SK-N-SH treated with all-trans-retinoic acid at 6 μM for 48 hours (cell line): ENCODE measurements around the gene FOXA1.

Experiments
- ATAC-seq: fragments of 200-7000 bp; cut with Tn5 transposase; 3 replicates; pipeline ENCODE4 v1.9.1; 2020; ENCODE audit warnings: mild to moderate bottlenecking, moderate library complexity
- ARNTL ChIP-seq: fragments of 450-650 bp; formaldehyde crosslinking; IDR thresholded peaks from 2 replicates; pipeline ENCODE4 v1.5.0; 2020; ENCODE audit warnings: low read depth, mild to moderate bottlenecking, moderate library complexity, borderline replicate concordance
- BACH2 ChIP-seq: fragments of 250-450 bp; sonication (Bioruptor Pico); IDR thresholded peaks from 2 replicates; pipeline ENCODE4 v1.9.0; 2021; ENCODE audit warnings: mild to moderate bottlenecking, borderline replicate concordance
- CSDC2 ChIP-seq: fragments of 250-450 bp; sonication (Bioruptor Pico); IDR thresholded peaks from 2 replicates; pipeline ENCODE4 v1.5.0; 2020; ENCODE audit warnings: mild to moderate bottlenecking, moderate library complexity
- ESRRG ChIP-seq: fragments of 250-450 bp; sonication (Bioruptor Pico); IDR thresholded peaks from 2 replicates; pipeline ENCODE4 v1.6.1; 2021; ENCODE audit warnings: mild to moderate bottlenecking
- GLIS3 ChIP-seq: fragments of 250-450 bp; sonication (Bioruptor Pico); IDR thresholded peaks from 2 replicates; pipeline ENCODE4 v1.5.0; 2020; ENCODE audit warnings: mild to moderate bottlenecking, moderate library complexity
- ISL1 ChIP-seq: fragments of 250-450 bp; sonication (Bioruptor Pico); IDR thresholded peaks from 2 replicates; pipeline ENCODE4 v2.1.2; 2022; ENCODE audit warnings: mild to moderate bottlenecking, moderate library complexity
- OSR1 ChIP-seq: fragments of 250-450 bp; sonication (Bioruptor Pico); IDR thresholded peaks from 2 replicates; pipeline ENCODE4 v1.8.0; 2022; ENCODE audit warnings: moderate library complexity, mild to moderate bottlenecking, inconsistent platforms
- RARB ChIP-seq: fragments of 250-450 bp; sonication (Bioruptor Pico); IDR thresholded peaks from 2 replicates; pipeline ENCODE4 v1.8.0; 2021; ENCODE audit warnings: mild to moderate bottlenecking, moderate library complexity
- SNAI2 ChIP-seq: fragments of 250-450 bp; sonication (Bioruptor Pico); IDR thresholded peaks from 2 replicates; pipeline ENCODE4 v1.5.0; 2020; ENCODE audit warnings: mild to moderate bottlenecking, moderate library complexity
- TCF4 ChIP-seq: fragments of 250-450 bp; sonication (Bioruptor Pico); IDR thresholded peaks from 2 replicates; pipeline ENCODE4 v1.8.0; 2021; ENCODE audit warnings: mild to moderate bottlenecking, moderate library complexity, borderline replicate concordance
- TOX ChIP-seq: fragments of 250-450 bp; sonication (Bioruptor Pico); IDR thresholded peaks from 2 replicates; pipeline ENCODE4 v1.8.0; 2021; ENCODE audit warnings: mild to moderate bottlenecking, moderate library complexity, borderline replicate concordance
- ZC3H10 ChIP-seq: fragments of 250-450 bp; sonication (Bioruptor Pico); IDR thresholded peaks from 2 replicates; pipeline ENCODE4 v1.5.1; 2021; ENCODE audit warnings: mild to moderate bottlenecking, moderate library complexity
- ZFP3 ChIP-seq: fragments of 250-450 bp; sonication (Bioruptor Pico); IDR thresholded peaks from 2 replicates; pipeline ENCODE4 v1.5.0; 2020; ENCODE audit warnings: mild to moderate bottlenecking, moderate library complexity
- ZFP30 ChIP-seq: fragments of 450-650 bp; formaldehyde crosslinking; IDR thresholded peaks from 2 replicates; pipeline ENCODE4 v1.5.0; 2022; ENCODE audit warnings: mild to moderate bottlenecking, moderate library complexity
- ZNF565 ChIP-seq: fragments of 450-650 bp; formaldehyde crosslinking; conservative IDR thresholded peaks from 2 replicates; pipeline ENCODE4 v1.5.0; 2020; ENCODE audit warnings: low read depth, mild to moderate bottlenecking, moderate library complexity
- ZNF70 ChIP-seq: fragments of 450-650 bp; formaldehyde crosslinking; IDR thresholded peaks from 2 replicates; pipeline ENCODE4 v1.5.0; 2020; ENCODE audit warnings: mild to moderate bottlenecking, moderate library complexity
- ZNF8 ChIP-seq: fragments of 450-650 bp; formaldehyde crosslinking; IDR thresholded peaks from 2 replicates; pipeline ENCODE4 v1.5.0; 2020; ENCODE audit warnings: mild to moderate bottlenecking, moderate library complexity
- TF ChIP-seq, protein P1 (sequence below): fragments of 250-450 bp; sonication (Bioruptor Pico); IDR thresholded peaks from 2 replicates; pipeline ENCODE4 v1.5.0; 2020; ENCODE audit warnings: mild to moderate bottlenecking, moderate library complexity
- TF ChIP-seq, protein P2 (sequence below): fragments of 250-450 bp; sonication (Bioruptor Pico); IDR thresholded peaks from 2 replicates; pipeline ENCODE4 v1.8.0; 2021; ENCODE audit warnings: low read depth, mild to moderate bottlenecking, moderate library complexity, borderline replicate concordance
- TF ChIP-seq, protein P3 (sequence below): fragments of 250-450 bp; sonication (Bioruptor Pico); IDR thresholded peaks from 2 replicates; pipeline ENCODE4 v1.8.0; 2020; ENCODE audit warnings: mild to moderate bottlenecking, moderate library complexity, borderline replicate concordance

FOXA1 gene

DNA sequence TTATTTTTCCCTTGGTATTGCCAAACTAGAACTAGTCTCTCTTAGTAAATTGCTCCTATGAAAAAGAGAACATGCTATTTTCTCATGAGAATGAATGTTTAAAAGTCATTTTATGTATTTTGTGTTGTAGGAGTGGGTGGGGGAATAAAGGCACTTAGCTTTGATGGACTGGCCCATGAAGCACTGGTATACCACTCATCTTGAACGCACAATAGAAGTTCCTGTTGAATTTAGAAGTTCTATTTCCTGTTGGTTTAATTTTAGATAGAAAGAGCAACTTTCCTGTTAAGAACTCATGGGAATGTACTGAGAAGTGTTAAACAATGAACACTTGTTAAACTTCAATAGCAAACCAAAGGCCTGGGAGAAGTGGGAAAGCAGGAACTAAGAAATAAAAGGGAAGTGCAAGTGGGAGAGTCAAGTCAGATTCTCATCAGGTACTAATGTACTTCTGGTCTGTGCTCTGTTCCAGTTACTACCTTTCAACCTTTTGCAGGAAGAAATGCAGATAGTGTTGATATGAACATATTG is 23.5 kb upstream of the FOXA1 start:
- no peak for ATAC-seq

DNA sequence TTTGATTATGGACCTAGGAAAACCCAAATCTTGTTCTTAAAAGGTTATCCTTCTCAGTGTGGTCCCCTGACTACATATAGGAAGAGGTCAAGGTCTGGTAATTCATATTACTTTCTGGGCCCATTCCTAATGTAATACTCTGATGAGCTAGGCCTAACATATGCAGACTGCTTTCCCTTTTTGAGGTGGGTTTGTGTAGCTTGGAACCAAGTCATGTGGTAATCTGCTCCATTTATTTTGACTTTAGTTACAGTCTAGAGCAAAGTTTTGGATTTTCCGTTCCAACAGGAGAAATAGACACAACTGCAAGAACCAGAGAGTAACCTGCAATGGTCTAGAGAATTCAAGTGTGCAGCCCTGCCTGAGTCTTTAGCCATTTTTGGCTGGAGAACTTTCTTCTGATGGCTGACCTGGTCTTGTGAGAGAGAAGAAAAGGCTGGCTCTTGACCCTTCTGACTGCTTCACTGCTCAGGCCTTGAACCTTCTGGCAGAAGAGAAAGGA is 22.9 kb upstream of the FOXA1 start:
- ATAC-seq: no peak
- TF ChIP-seq, protein P1, sequence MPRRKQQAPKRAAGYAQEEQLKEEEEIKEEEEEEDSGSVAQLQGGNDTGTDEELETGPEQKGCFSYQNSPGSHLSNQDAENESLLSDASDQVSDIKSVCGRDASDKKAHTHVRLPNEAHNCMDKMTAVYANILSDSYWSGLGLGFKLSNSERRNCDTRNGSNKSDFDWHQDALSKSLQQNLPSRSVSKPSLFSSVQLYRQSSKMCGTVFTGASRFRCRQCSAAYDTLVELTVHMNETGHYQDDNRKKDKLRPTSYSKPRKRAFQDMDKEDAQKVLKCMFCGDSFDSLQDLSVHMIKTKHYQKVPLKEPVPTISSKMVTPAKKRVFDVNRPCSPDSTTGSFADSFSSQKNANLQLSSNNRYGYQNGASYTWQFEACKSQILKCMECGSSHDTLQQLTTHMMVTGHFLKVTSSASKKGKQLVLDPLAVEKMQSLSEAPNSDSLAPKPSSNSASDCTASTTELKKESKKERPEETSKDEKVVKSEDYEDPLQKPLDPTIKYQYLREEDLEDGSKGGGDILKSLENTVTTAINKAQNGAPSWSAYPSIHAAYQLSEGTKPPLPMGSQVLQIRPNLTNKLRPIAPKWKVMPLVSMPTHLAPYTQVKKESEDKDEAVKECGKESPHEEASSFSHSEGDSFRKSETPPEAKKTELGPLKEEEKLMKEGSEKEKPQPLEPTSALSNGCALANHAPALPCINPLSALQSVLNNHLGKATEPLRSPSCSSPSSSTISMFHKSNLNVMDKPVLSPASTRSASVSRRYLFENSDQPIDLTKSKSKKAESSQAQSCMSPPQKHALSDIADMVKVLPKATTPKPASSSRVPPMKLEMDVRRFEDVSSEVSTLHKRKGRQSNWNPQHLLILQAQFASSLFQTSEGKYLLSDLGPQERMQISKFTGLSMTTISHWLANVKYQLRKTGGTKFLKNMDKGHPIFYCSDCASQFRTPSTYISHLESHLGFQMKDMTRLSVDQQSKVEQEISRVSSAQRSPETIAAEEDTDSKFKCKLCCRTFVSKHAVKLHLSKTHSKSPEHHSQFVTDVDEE (CRISPR knock-in tag): no peak

More for the DNA sequence above, 23.5 kb upstream of the FOXA1 start:
- TF ChIP-seq SNAI2 (CRISPR knock-in tag) (no peak), ISL1 (no peak), ARNTL (CRISPR knock-in tag) (no peak), ZNF8 (CRISPR knock-in tag) (no peak), OSR1 (CRISPR knock-in tag) (no peak), ZC3H10 (CRISPR knock-in tag) (no peak), ZNF565 (CRISPR knock-in tag) (no peak), TOX (CRISPR knock-in tag) (no peak), ESRRG (CRISPR knock-in tag) (no peak), CSDC2 (no peak)
- TF ChIP-seq, protein P2, sequence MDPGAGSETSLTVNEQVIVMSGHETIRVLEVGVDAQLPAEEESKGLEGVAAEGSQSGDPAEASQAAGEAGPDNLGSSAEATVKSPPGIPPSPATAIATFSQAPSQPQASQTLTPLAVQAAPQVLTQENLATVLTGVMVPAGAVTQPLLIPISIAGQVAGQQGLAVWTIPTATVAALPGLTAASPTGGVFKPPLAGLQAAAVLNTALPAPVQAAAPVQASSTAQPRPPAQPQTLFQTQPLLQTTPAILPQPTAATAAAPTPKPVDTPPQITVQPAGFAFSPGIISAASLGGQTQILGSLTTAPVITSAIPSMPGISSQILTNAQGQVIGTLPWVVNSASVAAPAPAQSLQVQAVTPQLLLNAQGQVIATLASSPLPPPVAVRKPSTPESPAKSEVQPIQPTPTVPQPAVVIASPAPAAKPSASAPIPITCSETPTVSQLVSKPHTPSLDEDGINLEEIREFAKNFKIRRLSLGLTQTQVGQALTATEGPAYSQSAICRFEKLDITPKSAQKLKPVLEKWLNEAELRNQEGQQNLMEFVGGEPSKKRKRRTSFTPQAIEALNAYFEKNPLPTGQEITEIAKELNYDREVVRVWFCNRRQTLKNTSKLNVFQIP (CRISPR knock-in tag): no peak

DNA sequence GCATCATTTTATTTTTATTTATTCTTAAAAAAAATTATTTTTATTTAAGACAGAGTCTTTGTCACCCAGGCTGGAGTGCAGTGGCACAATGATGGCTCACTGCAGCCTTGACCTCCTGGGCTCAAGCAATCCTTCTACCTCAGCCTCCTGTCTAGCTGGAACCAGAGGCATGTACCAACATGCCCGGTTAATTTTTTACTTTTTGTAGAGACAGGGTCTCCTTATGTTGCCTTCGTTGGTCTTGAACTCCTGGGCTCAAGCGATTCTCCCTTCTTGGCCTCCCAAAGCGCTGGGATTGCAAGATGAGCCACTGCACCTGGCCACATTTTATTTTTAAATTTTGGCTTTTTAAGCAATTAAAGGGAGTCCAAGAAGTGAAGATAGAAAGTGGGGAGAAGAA is 21.8 kb upstream of the FOXA1 start:
- TF ChIP-seq ZFP30 (no peak), TCF4 (CRISPR knock-in tag) (no peak), GLIS3 (no peak), RARB (CRISPR knock-in tag) (no peak), ZNF8 (CRISPR knock-in tag) (no peak), TOX (CRISPR knock-in tag) (no peak), SNAI2 (CRISPR knock-in tag) (no peak), OSR1 (CRISPR knock-in tag) (no peak)
- TF ChIP-seq, protein P1 (CRISPR knock-in tag): no peak
- ATAC-seq: no peak

DNA sequence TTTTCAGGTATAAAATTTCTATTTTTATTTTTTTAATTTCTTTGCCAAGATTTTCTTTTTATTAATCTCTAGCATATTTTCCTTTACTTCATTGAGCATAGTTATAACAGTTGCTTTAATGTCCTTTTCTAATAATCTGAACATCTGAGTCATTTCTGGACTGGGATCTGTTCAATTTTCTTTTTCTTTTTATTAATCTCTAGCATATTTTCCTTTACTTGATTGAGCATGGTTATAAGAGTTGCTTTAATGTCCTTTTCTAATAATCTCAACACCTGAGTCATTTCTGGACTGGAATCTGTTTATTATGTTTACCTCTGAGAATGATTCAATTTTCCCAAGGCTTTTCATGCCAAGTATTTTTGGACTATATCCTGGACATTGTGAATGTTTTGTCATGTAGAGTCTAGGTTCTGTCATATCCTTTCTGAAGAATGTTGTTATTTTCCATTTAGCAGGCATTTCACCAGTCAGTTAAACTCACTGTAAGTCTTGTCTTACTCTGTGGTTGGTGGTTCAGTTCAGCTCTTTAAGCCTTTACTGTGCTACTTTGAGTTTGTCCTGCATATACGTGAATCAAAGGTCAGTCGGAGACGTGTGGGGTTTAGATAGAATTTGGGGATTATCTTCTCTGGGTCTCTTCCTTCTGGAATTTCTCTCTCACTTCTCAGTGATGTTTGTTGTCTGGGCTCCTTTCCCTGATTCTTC is 20.7 kb upstream of the FOXA1 start:
- ATAC-seq: no peak
- no peak for TF ChIP-seq BACH2 (CRISPR knock-in tag)
- no peak for TF ChIP-seq ZNF70 (CRISPR knock-in tag)
- no peak for TF ChIP-seq ZNF565 (CRISPR knock-in tag)
- TF ChIP-seq, protein P3, sequence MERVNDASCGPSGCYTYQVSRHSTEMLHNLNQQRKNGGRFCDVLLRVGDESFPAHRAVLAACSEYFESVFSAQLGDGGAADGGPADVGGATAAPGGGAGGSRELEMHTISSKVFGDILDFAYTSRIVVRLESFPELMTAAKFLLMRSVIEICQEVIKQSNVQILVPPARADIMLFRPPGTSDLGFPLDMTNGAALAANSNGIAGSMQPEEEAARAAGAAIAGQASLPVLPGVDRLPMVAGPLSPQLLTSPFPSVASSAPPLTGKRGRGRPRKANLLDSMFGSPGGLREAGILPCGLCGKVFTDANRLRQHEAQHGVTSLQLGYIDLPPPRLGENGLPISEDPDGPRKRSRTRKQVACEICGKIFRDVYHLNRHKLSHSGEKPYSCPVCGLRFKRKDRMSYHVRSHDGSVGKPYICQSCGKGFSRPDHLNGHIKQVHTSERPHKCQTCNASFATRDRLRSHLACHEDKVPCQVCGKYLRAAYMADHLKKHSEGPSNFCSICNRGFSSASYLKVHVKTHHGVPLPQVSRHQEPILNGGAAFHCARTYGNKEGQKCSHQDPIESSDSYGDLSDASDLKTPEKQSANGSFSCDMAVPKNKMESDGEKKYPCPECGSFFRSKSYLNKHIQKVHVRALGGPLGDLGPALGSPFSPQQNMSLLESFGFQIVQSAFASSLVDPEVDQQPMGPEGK (CRISPR knock-in tag): no peak
- TF ChIP-seq ZFP3 (CRISPR knock-in tag): no peak
- TF ChIP-seq ZC3H10 (CRISPR knock-in tag): no peak
- TF ChIP-seq TCF4 (CRISPR knock-in tag): no peak
- TF ChIP-seq RARB (CRISPR knock-in tag): no peak
- TF ChIP-seq, protein P2 (CRISPR knock-in tag): no peak
- no peak for TF ChIP-seq ZFP30
- TF ChIP-seq ISL1: no peak
- no peak for TF ChIP-seq GLIS3
- TF ChIP-seq CSDC2: no peak
- TF ChIP-seq ARNTL (CRISPR knock-in tag): no peak
